SK-N-DZ (cell line): ENCODE data around the gene AKAP9.
"Not testable (repeated sequence)": the region's sequence is repeated elsewhere in the genome, so short reads cannot be mapped to it uniquely, and the experiment has no call there.

Experiments used
- DNase-seq: peaks from one replicate; pipeline ENCODE4 v3.0.0-alpha.2; 2015; ENCODE audit warnings: low spot score

AKAP9 gene

DNA sequence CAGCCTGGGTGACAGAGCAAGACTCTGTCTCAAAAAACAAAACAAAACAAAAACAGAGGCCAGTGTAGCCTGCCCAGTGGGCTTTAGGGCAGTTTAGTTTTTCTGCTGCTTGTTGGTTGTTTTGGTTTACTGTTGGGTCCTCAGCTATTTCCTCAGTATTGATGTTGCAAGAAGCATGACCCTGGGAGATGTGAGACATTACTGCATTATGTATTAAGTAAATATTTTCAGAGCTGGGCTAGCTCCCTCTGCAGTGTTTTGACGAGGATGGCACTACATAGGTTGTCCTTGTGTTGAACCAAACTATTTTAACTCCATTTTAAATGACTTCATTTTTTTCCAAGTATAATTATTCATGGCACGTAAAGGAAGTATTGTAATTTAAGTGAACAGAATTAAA lies 4.8 kb downstream of the AKAP9 start:
- no peak for DNase-seq

DNA sequence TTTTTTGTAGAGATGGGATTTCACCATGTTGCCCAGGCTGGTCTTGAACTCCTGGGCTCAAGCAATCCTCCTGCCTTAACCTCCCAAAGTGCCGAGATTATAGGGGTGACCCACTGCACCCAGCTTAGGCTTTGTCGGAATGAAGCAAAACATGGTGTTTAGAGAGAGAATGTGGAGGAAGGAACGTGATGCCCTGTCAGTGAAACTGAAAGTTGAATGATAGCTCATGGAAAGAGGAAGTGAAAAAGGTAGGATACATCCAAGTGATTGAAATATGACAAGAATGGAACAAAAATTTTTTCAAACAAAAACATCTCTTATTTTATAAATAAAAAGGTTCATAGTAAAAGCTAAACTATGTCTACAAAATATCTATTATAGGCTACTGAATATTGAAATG lies 5.9 kb downstream of the AKAP9 start:
- DNase-seq, result no peak

DNA sequence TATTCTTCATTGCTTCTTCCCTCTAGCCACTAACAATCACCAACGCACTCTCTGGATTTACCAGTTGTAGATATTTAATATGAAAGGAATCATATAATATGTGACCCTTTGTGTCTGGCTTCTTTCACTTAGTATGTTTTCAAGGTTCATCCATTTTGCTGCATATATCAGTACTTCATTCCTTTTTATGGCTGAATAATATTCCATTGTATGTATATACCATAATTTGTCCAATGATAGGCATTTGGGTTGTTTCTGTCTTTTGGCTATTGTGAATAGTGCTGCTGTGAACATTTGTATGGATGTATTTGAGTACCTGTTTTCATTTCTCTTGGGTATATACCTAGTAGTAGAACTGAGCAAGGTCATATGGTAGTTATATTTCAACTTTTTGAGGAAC lies 7.3 kb downstream of the AKAP9 start:
- DNase-seq, result no peak

DNA sequence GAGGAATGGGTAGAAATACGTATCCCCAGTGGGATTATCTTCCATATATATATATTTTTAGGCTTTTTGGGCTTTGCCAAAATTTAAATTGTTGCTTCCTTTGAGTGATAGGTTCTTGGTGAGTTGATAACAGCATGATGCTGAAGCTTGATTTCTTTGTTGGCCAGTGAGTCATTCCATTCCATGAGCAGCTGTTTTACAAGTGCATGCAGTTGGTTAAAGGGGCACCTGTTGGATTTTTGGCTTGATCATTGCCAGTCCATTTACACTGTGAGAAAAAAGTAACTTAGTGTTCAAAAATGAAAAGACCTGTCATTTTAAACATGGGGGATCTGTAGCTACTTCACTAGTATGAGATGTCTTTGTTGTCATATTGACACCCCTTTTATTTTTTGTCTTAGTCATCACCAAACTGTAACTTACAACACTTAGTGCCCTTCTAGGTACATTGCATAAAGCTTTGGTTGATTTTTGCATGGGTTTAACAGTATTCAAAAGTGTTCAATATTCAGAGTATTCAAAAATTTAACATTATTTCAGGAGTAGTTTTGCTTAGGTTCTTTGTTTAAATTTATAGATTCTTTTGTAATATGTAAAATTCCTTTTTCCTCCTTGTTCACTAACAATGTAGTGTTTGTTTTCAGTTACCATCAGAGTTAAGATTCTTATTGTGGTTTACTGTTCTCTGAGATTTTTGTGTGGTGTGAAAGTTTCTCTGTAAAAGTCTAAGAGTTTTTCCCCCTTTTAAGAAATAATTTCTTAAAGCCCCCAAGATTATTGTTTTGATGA lies 8.8 kb downstream of the AKAP9 start:
- DNase-seq, result no peak

DNA sequence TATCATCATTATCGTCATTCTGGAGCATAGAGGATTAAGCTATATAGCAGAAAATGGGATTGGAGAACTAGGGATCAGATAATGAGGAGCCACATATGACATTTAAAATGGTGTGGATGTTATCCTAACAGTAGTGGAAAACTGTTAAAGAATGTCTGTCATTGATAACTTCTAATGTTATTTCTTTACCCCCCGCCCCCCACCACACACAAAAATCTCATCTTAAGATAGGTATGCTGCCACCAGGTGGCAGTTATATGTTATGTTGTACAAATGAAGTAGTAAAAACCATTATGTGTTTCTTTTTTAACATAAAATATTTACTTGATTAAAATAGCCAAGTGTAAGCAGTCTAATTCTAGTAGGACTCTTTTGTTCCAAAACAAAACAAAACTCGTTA lies 13.0 kb downstream of the AKAP9 start:
- no peak for DNase-seq

DNA sequence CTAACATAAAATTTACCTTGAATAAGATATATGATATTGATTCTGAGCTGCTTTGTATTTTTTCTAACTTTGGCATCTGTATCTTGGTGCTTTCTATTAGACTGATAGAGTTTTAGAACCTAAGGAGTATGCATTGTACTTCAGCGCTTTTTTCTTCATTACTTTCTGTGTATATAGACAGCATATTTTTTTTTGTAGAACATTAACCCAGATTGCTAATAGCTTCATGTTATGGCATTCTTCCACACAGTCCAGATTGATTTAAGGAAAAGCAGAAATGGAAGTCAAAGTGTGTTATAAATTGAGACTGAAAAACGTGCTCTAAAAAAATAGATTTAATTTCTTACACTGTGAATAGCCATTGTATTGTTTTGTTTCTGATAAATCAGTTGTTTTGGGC lies 15.8 kb downstream of the AKAP9 start:
- DNase-seq, result not testable (repeated sequence)

DNA sequence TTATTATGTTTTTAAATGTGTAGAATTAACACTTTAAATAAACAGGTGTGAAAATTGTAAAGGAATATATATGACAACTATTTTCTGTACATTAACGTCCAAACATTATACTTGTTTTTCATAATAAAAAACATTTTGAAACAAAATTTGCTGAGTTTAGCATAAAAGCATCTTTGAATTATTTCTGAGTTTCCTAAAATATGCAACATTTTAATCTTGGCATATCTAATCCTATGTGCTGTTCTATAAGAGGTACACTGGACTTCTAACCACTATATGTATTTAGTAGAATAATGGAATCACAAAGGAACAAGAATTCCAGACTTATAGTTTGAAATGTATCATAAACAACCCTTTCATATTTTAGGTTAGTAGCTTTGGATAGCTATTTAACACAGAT lies 16.6 kb downstream of the AKAP9 start:
- no peak for DNase-seq

DNA sequence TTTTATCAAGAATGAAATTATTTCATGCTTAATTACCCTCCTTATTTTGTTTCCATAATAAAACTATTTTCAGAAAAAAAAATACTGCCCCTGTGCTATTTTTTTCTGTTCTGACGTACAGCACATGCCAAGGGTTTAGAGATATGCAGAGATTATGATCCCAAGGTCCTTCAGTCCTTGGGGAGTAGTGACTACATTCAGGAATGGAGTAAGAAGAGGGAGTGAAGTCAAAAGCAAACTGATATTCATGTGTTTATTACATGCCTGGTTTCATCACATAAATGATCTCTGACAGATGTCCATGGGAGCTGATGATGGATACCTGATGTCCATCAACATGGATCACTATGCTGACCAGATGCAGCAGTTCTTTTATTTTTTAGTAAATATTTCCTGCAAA lies 17.2 kb downstream of the AKAP9 start:
- DNase-seq, result no peak

DNA sequence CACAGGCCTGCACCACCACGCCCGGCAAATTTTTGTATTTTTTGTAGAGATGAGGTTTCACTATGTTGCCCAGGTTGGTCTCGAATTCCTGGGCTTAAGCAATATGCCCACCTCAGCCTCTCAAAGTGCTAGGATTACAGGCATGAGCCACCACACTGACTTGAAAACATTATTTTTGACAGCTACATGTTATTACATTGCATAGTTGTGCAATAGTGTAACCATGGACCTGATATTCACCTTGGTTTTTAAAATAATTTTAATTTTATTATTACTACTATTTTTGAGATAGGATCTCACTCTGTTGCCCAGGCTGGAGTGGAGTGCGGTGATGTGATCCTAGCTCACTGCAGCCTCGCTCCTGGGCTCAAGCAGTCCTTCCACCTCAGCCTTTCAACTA lies 18.4 kb downstream of the AKAP9 start:
- DNase-seq, result no peak

DNA sequence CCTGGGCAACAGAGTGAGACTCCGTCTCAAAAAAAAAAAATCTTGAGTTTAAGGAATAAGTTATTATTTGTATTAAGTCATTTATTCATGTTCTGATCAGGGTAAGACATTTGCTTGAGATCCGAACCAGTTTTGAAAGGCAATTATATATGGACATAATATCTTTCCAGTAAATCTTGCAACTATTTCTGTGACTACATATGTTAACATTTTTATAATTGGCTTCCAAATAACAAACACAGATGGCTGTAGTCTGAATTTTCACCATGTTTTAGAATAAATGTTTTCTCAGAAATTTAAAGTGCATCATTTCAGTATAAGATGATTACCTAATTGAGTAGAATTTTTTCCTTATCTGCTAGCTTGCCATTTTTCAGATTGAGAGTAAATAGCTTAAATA lies 21.2 kb downstream of the AKAP9 start:
- DNase-seq, result no peak

DNA sequence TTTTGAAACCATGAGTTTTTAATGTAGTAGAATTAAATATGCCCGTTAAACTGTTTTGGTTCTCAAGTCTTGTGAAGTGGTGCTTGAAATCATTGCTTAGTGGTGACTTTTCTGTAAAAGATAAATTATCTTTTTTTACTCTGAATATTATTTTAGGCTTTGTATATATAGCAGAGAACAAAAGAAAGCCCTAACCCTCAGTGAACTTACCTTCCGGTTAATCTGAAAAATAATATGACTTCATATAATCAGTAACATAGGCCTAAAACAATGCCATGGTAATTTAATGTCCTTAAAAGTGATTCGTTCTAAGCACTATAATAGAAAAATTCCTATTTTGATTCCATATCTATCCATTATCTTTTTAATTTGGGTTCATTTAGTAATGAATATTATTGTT lies 21.8 kb downstream of the AKAP9 start:
- DNase-seq, result no peak

DNA sequence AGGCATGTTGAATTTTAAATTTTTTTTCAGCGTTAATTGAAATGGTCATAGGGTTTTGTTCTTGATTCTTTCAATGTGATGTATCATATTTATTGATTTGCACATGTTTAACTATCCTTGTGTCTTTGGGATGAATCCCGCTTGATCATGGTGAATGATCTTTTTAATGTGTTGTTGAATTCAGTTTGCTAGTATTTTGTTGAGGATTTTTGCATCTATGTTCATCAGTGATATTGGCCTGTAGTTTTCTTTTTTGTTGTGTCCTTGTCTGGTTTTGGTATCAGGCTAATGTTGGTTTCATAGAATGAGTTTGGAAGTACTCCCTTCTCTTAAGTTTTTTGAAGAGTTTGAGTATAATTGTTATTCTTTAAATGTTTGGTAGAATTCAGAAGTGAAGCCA lies 26.9 kb downstream of the AKAP9 start:
- not testable (repeated sequence) for DNase-seq

DNA sequence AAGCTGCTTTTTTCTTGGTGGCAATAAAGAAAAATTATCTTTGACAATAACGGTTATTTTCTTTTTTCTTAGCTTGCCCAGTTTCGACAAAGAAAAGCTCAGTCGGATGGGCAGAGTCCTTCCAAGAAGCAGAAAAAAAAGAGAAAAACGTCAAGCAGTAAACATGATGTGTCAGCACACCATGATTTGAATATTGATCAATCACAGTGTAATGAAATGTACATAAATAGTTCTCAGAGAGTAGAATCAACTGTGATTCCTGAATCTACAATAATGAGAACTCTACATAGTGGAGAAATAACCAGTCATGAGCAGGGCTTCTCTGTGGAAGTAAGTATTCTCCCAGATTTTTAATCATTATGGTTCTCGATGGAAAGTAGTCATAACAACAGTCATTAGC lies 33.0 kb downstream of the AKAP9 start:
- DNase-seq, result no peak

DNA sequence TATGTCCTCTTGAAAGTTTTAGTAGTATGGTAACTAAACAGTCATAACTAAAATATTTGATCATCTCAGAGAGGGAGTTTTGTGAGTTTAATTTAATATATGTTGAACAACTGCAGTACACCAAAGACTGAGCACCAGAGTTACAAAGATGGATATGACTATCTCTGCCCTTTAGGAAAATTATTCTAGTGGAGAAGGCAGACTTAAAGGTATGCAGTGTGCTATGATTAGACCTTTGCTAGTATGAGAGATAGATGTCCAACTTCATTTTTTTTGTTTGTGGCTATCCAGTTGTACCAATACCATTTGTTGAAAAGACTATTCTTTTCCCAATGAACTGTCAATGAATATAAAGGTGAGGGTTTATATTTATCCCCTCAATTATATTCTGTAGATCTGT lies 33.4 kb downstream of the AKAP9 start:
- DNase-seq, result no peak

DNA sequence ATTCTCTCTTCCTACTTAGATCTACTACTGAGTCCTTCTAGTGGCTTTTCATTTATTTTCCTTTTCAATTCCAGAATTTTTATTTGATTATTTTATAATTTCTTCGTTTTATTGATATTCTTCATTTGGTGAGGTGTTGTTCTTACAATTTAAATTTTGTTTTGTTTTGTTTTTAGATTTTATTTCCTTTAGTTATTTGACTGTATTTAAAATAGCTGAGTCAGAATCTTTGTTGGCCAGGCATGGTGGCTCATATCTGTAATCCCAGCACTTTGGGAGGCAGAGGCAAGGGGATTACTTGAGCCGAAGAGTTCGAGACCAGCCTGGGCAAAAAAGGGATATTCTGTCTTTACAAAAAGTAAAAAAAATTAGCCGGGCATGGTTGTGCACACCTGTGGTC lies 36.1 kb downstream of the AKAP9 start:
- no peak for DNase-seq

DNA sequence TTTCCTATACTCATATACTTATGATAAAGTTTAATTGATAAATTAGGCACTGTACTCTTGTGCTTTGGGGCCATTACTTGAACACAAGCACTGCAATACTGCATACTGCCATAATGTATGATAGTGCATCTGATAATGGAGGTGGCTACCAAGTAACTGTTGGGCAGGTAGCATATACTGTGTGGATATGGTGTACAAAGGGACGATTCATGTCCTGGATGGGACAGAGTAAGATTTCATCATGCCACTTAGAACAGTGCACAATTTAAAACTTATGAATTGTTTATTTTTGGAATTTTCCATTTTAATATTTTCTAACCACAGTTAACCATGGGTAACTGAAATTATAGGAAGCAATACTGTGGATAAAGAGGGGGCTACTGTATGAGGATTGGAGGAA lies 38.9 kb downstream of the AKAP9 start:
- no peak for DNase-seq

DNA sequence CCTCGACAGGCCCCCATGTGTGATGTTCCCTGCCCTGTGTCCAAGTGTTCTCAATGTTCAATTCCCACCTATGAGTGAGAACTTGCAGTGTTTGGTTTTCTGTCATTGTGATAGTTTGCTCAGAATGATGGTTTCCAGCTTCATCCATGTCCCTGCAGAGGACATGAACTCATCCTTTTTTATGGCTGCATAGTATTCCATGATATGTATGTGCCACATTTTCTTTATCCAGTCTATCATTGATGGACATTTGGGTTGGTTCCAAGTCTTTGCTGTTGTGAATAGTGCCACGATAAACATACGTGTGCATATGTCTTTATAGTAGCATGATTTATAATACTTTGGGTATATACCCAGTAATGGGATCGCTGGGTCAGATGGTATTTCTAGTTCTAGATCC lies 41.7 kb downstream of the AKAP9 start:
- not testable (repeated sequence) for DNase-seq

DNA sequence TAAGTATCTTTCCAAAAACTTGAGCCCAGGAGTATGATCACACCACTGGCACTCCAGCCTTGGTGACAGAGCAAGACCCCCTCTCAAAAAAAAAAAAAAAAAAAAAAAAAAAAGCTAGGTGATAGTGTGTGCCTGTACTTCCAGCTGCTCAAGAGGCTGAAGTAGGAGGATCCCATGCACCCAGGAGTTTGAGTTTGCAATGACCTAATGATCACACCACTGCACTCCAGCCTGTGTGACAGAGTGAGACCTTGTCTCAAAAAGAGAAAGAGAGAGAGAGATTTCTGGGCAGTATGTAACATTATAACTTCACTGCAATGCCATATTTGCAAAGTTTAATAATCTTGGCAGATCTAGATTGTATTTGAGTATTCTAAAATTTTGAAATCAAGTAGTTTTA lies 47.6 kb downstream of the AKAP9 start:
- DNase-seq, result no peak

DNA sequence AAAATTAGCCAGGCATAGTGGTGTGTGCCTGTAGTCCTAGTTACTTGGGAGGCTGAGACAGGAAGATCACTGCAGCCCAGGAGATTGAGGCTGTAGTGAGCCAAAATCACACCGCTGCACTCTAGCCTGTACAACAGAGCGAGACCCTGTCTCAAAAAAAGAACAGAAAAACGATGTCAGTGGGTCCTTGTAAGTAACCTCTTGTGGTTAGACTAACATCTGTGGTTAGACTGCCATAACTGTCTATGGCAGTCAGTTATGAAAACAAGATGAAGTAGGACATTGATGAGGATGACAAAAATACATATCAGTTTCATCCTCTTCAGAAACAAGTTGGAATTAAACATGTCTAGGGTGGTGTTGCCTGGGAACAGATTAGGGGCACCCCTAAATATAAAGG lies 53.3 kb downstream of the AKAP9 start:
- no peak for DNase-seq

DNA sequence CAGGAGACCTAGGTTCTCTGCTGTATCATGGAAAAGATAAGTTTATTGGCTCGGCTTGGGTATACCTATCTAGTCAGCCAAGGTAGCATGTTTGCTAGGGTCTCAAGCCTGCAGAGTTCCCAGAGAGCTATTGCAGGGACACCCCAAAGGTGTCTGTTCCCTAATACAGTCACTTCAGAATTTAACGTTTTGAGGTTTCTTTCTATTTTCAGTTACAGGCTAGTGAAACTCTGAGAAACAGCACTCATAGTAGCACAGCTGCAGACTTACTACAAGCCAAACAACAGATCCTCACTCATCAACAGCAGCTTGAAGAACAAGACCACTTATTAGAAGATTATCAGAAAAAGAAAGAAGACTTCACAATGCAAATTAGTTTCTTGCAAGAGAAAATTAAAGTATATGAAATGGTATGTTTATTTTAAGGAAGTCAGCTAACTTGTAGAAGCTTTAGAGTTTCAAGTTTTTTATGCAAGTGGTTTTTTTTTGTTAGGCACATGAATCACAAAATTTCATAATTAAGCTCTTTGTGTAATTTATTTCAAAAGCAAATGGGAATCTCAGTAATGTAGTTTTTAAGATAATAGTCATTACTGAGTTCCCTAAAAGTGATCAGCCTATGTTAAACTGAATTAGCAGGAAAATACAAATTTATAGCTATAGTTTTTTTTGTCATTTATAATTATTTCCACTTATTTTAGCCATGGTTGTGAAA lies 54.9 kb downstream of the AKAP9 start:
- no peak for DNase-seq

DNA sequence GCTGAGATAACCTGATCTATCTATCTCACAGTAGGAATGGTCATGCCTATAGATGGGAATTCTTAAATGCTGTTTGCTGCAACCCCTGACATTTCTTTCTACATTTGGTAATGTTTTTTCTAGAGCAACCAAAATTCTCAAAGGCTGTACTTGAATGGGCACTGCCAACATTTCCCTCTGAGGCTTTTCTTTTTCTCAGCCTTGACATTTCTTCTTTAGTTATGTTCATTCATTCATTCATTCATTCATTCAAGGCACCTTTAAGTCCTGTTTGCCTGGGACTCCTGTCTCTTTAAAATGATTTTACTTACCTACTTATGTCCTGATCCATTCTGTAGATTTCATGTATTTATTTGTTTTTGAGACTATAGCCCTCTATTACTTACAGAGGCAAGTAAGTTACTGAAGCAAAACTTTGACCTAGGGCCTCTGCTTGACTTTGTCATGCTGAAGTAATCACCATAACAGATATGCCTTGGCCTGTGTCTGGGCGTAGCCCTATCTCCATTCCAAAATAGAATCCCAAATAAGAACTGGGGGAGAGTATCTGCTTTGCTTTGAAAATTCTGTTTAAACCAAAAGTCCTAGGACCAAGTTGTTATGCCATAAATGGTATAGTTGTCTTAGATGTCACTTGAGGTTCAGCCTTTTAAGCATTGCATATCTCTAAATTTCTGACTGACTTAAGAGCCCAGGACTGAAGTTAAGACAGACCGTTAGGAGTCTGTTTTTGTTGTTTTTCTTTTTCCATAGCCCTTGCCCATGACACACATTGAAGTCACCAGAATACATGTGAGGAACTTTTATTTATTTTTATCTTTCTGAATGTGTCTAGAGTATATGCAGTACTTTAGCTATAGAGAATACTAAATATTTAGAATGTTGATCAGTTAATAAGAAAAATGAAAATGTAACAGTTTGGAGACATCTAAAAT lies 59.2 kb downstream of the AKAP9 start:
- no peak for DNase-seq

DNA sequence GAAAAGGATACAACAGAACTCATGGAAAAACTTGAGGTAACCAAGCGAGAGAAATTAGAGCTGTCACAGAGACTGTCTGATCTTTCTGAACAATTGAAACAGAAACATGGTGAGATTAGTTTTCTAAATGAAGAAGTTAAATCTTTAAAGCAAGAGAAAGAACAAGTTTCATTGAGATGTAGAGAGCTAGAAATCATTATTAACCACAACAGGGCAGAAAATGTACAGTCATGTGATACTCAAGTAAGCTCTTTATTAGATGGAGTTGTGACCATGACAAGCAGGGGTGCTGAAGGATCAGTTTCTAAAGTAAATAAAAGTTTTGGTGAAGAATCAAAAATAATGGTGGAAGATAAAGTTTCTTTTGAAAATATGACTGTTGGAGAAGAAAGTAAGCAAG lies 62.1 kb downstream of the AKAP9 start:
- no peak for DNase-seq
